Peyer's patch (tissue), 4 donors: ENCODE data around the gene SERPINH1. TPM values are rescaled to one million over a fixed set of nuclear protein-coding genes. Genes with fewer than 3 reads are reported as not detected.

Experiments used
- DNase-seq, 3 donors: peaks; one replicate each; pipeline ENCODE4 v3.0.0-alpha.2; 2017 to 2019
- H3K27ac ChIP-seq, 4 donors: fragments of 200-600 bp; sonication (generic); one replicate each; pipeline ENCODE4 v1.5.1; 2016 to 2019
- H3K27me3 ChIP-seq, 2 donors: fragments of 200-600 bp; sonication (generic); one replicate each; pipeline ENCODE4 v1.5.1; 2019
- H3K36me3 ChIP-seq, 3 donors: fragments of 200-600 bp; sonication (generic); one replicate each; pipeline ENCODE4 v1.5.1; 2016 to 2019
- H3K4me1 ChIP-seq, 4 donors: fragments of 200-600 bp; sonication (generic); one replicate each; pipeline ENCODE4 v1.5.1; 2016 to 2019
- H3K4me3 ChIP-seq, 4 donors: fragments of 200-600 bp; sonication (generic); 1 replicate in 3 of 4; 2 replicates in 1 of 4; pipeline ENCODE4 v1.5.1; 2016 to 2019; ENCODE audit warnings: mild to moderate bottlenecking in 1 of 4
- H3K9me3 ChIP-seq, 4 donors: fragments of 200-600 bp; sonication (generic); one replicate each; pipeline ENCODE4 v1.5.1; 2016 to 2019; ENCODE audit warnings: mild to moderate bottlenecking in 1 of 4
- CTCF ChIP-seq, 6 experiments: fragments of 450-650 bp in 4 of 6; fragments of 200-600 bp in 2 of 6; sonication (generic) in 1 of 6; IDR thresholded peaks; one replicate each; pipeline ENCODE4 v1.5.1; 2017 to 2019; ENCODE audit warnings: antibody characterized with exemption in 6 of 6, mild to moderate bottlenecking in 3 of 6, moderate library complexity in 1 of 6
- POLR2A ChIP-seq, 2 donors: fragments of 450-650 bp; IDR thresholded peaks; one replicate each; pipeline ENCODE4 v1.5.1; 2017; ENCODE audit warnings: antibody characterized with exemption in 2 of 2, mild to moderate bottlenecking in 2 of 2, moderate library complexity in 2 of 2
- total RNA-seq, 4 donors: library from RNA; depleted of rRNA; stranded (reverse); fragments of >200 nt; gene quantifications; one replicate each; pipeline ENCODE4 v1.1.0, GENCODE V29; 2016

Gene SERPINH1
- total RNA-seq, 4 donors from 2014 or later: 35.4 to 50.9 (median 43.4) TPM

GRCh38 chr11:75534259-75535069 is 27.6 kb upstream of the SERPINH1 start:
- no peaks in the 10 kb centered on the region for H3K4me1 ChIP-seq
- H3K36me3 ChIP-seq: no peaks in the 10 kb centered on the region
- peak overlapping the region in 1 of 4 donors; percentile 50 for H3K27ac ChIP-seq
- H3K4me3 ChIP-seq: no peak overlapping the region
- TF ChIP-seq POLR2A (IDR thresholded peaks at IDR 0.05) (no peak), CTCF (IDR thresholded peaks at IDR 0.05) (no peak)
- no peaks in the 10 kb centered on the region for H3K9me3 ChIP-seq
- peak in 1 of 3 donors; percentile 72 for DNase-seq
- H3K27me3 ChIP-seq: no peaks in the 10 kb centered on the region

- Histone ChIP-seq H3K27ac (no peak overlapping the region), H3K9me3 (no peaks in the 10 kb centered on the region), H3K4me1 (no peaks in the 10 kb centered on the region), H3K4me3 (no peak overlapping the region), H3K36me3 (no peaks in the 10 kb centered on the region), H3K27me3 (no peaks in the 10 kb centered on the region)
- TF ChIP-seq POLR2A (IDR thresholded peaks at IDR 0.05) (no peak), CTCF (IDR thresholded peaks at IDR 0.05) (no peak)
- no peak for DNase-seq
Observed at GRCh38 chr11:75535071-75535470, 27.0 kb upstream of the SERPINH1 start.

GRCh38 chr11:75536786-75537641 is 25.0 kb upstream of the SERPINH1 start:
- Histone ChIP-seq H3K9me3 (no peaks in the 10 kb centered on the region), H3K4me3 (no peak overlapping the region), H3K27me3 (no peaks in the 10 kb centered on the region), H3K36me3 (no peaks in the 10 kb centered on the region), H3K4me1 (no peaks in the 10 kb centered on the region), H3K27ac (no peak overlapping the region)
- TF ChIP-seq POLR2A (IDR thresholded peaks at IDR 0.05) (no peak), CTCF (IDR thresholded peaks at IDR 0.05) (no peak)
- peak in 2 of 3 donors; percentile 40 to 59 for DNase-seq

GRCh38 chr11:75537740-75538139 is 24.3 kb upstream of the SERPINH1 start:
- Histone ChIP-seq H3K27ac (no peak overlapping the region), H3K4me1 (no peaks in the 10 kb centered on the region), H3K4me3 (no peak overlapping the region), H3K36me3 (no peaks in the 10 kb centered on the region), H3K27me3 (no peaks in the 10 kb centered on the region), H3K9me3 (no peaks in the 10 kb centered on the region)
- TF ChIP-seq POLR2A (IDR thresholded peaks at IDR 0.05) (no peak), CTCF (IDR thresholded peaks at IDR 0.05) (no peak)
- DNase-seq: no peak

GRCh38 chr11:75538150-75538942 is 23.7 kb upstream of the SERPINH1 start:
- H3K36me3 ChIP-seq: no peaks in the 10 kb centered on the region
- no peaks in the 10 kb centered on the region for H3K9me3 ChIP-seq
- H3K27ac ChIP-seq: no peak overlapping the region
- DNase-seq: no peak
- H3K4me3 ChIP-seq: no peak overlapping the region
- no peaks in the 10 kb centered on the region for H3K4me1 ChIP-seq
- no peaks in the 10 kb centered on the region for H3K27me3 ChIP-seq
- TF ChIP-seq CTCF (IDR thresholded peaks at IDR 0.05): no peak
- no peak for TF ChIP-seq POLR2A (IDR thresholded peaks at IDR 0.05)
